NCI-H1092 (cell line): ENCODE results near the gene SRGAP1.
"Not testable (repeated sequence)": the region's sequence is repeated elsewhere in the genome, so short reads cannot be mapped to it uniquely, and the experiment has no call there.

Source experiments
- DNase-seq: peaks from one replicate; lab custom pipeline; 2025; lab: John Stamatoyannopoulos, UW

Gene SRGAP1

GRCh38 chr12:64123448-64123847 is 278.9 kb downstream of the SRGAP1 start:
- DNase-seq, result no peak

DNA sequence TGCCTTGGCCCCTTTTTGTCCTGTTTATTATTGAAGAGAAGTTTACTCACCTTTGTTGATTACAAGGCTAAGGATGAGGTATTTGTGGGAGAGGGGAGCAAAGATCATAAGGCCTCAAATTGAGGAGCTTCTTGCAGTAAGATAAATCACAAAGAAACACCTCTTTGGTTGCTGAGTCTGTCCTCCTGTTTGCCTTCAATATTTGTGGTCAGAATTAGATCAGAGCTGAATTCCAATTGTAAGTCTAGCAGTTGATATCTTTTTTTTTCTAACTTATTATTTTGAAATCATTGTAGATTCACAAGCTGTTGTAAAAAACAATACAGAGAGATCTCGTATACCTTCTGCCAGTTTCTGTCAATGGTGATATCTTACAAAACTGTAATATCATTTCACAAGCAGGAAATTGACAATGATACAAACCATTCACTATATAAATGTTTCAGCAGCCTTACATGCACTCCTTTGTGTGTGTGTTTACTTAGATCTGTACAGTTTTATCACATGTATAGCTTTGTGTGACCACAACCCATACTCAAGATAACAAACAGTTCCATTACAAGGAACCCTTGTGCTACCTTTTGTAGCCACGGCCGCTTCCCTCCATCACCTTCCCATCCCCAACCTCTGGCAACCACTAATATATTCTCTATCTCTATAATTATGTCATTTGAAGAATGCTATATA is 280.2 kb downstream of the SRGAP1 start:
- no peak for DNase-seq

DNA sequence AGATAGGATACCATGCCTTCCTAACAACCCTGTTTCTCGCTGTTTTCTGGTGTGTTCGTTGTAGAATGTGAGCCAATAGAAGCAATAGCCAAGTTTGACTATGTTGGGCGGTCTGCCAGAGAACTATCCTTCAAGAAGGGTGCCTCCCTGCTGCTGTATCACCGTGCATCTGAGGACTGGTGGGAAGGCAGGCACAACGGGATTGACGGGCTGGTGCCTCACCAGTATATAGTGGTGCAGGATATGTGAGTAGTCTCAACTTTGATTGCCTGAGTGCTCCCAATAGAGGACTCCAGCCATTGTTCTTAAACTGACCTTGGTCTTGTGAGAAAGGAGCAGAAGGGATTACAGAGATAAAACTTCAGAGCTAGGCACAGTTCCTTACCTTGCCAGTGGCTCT is 281.4 kb downstream of the SRGAP1 start:
- no peak for DNase-seq

- no peak for DNase-seq
These were observed 283.3 kb downstream of the SRGAP1 start for GRCh38 chr12:64127811-64128210.

GRCh38 chr12:64128366-64128765 is 283.9 kb downstream of the SRGAP1 start:
- DNase-seq, result no peak

- DNase-seq, result not testable (repeated sequence)
These were observed 286.0 kb downstream of the SRGAP1 start for GRCh38 chr12:64130476-64130875.

GRCh38 chr12:64131456-64131855 is 287.0 kb downstream of the SRGAP1 start:
- DNase-seq, result not testable (repeated sequence)

DNA sequence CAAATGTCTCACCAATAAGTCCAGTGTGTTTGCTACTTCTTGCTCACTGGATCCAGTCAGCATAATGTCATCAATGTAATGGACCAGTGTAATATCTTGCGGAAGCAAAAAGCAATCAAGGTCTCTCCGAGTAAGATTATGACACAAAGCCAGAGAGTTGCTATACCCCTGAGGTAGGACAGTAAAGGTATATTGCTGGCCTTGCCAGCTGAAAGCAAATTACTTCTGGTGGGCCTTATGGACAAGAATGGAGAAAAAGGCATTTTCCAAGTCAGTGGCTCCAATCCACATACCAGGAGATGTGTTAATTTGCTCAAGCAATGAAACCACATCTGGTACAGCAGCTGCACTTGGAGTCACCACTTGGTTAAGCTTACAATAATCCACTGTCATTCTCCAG is 288.2 kb downstream of the SRGAP1 start:
- DNase-seq, result not testable (repeated sequence)

DNA sequence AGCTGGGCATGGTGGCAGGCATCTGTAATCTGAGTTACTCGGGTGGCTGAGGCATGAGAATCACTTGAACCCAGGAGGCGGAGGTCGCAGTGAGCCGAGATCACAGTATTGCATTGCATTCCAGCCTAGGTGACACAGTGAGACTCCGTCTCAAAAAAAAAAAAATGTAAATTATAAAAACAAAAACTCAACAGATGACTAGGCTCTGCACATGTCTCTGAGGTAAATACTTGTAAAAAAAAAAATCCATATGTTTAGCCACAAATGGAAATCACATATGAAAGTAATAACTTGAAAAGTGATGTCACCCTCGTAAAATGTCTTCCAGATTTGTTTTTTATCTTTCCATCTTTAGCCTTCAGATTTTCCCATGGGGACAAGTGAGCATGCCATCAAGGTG is 292.6 kb downstream of the SRGAP1 start:
- no peak for DNase-seq

DNA sequence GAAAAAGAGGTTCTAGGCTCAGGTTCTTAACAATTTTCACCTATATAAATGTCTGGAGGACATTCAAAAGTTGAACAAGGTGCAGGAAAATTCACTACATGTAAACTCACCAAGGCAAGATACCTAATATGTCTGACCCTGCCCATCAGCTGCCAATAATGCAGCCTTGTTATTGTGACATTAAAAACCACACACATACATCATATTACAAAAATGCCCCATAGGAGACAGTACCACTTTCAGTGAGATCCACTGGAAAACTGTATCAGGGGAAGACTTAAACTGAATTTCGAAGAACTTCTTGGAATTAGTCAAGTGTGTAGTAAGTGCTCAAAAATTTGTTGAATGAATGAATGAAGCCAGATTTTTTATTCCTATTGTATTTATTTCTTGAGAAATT is 294.5 kb downstream of the SRGAP1 start:
- DNase-seq, result no peak

- no peak for DNase-seq
These were observed 297.9 kb downstream of the SRGAP1 start for GRCh38 chr12:64142382-64142781.

DNA sequence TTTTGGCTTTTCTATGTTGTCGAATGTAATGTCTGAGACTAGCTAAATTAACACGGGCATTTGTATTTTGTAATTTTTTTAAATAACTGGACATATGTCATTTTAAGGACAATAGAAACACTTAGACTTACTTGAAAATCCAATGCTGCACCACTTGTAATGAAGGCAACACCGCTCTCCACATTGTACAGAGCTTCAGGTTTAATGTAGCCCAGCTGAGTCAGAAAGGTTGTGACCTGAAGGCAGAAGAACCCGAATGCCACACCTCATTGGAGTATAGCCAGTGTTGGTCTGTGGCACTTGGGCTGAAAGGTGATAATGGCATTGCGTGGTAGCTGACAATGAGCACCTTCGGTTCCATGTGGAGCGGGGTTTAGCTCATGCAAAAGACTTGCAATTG is 298.3 kb downstream of the SRGAP1 start:
- no peak for DNase-seq

DNA sequence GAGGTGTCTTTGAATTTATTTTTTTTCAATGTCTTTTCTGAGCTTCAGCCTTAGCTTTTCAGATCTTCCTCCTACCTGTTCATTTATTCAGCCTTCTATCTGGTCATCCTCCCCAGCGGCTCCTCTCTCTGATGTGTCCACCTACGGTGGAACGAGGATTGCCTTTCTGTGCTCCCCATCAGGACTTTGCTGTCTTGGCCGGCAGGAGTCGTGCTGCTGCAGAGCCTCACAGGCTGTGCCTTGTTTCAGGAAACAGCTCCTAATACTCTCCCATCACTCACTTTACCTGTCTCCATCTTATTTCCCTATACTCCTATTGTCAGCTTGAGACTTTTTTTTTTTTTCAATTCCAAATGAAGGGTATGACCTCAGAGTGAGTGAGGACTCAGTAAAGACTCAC is 300.7 kb downstream of the SRGAP1 start:
- no peak for DNase-seq

DNA sequence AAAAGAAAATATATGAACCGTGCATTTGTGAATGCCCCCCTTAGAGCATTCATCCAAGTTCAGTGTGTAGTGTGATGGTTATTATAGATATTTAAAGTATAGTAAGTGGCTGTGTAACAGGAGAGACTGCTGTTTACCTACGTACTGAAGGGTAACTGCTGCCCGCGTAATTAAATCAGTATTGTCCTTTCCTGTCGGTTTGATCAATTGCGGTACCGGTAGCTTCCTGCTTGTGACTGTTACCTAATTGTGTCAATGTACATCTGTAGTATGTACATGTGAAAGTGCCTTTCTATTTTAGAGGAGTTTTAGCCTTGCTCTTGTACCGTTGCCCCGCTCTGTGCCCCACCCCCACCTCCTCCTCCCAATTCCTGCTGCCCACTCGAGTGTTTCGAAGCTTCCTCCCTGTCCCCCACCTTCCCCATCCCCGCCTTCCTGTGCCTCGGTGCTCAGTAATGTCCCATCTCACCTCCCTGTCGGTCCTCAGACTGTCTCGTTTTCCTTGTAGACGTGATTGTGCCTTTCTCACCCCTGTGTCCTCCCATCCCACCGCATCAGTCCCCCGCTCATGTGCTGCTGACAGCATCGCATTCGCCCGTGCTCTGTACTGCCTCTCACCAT is 302.6 kb downstream of the SRGAP1 start:
- DNase-seq, result no peak

- DNase-seq, result no peak
These were observed 303.4 kb downstream of the SRGAP1 start for GRCh38 chr12:64147875-64148274.

GRCh38 chr12:64154677-64155076 is 310.2 kb downstream of the SRGAP1 start:
- DNase-seq, result no peak

GRCh38 chr12:64157110-64157509 is 312.6 kb downstream of the SRGAP1 start:
- DNase-seq, result no peak

DNA sequence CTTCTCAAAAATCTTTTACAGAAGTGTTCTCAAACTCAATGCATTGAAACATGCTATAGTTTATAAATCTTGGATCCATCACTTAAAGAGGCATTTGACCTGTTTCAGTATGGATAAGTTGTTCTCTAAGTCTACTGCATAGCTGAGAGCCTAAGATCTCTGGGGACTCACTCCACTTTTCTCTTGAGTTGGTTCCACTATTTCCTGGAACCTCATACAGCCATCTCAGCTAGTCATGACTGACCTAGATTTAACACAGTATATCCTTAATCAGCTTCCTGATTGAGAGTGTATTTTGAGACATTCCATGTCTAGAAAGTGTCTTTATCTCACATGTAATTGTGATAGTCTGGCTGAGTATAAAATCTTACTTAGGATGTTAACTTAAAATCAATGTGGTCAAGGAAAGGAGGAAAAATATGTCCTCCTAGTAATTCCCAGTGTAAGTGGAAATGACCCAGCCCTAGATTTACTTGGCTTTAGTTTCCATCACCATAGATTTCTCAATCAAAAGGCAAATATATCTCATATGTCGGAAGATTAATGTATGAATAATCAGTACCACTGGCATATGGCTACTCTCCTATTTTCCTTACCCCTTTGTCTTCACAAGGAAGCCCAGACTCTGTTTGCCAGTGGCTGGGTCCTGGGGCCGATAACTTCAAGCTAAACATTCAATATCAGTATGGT is 315.7 kb downstream of the SRGAP1 start:
- no peak for DNase-seq

GRCh38 chr12:64160711-64161060 is 316.2 kb downstream of the SRGAP1 start:
- no peak for DNase-seq

GRCh38 chr12:64166606-64167005 is 322.1 kb downstream of the SRGAP1 start:
- DNase-seq, result not testable (repeated sequence)

- not testable (repeated sequence) for DNase-seq
These were observed 322.5 kb downstream of the SRGAP1 start for GRCh38 chr12:64167041-64167440.

DNA sequence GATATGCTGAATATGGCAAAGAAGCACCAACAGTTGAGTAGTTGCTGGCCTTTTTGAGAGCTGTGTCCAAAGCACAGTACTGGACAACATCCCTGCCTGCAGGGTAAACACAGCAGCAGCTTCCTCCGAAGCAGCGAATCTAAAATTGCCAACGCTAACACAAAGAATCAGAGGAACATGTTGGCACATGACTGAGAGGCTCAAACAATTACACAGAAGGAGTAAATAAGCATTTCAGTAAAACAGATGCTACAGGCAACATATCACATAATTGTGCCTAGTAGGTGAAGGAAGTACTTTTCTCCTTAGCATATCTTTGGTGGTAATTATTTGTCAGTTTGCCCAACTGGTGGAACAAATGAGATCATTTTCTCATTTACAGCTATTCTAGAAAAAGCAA is 325.5 kb downstream of the SRGAP1 start:
- DNase-seq, result no peak

- DNase-seq, result no peak
These were observed 326.2 kb downstream of the SRGAP1 start for GRCh38 chr12:64170730-64171129.
